NB4 (cell line): ENCODE data around the gene TEC.

ENCODE experiments used
- CTCF ChIP-seq: IDR thresholded peaks from one replicate; pipeline ENCODE4 v1.5.1; 2012; ENCODE audit warnings: low read depth, low read length
- MAX ChIP-seq: IDR thresholded peaks from 2 replicates; pipeline ENCODE4 v1.6.1; 2011; ENCODE audit warnings: low read depth, low read length
- MYC ChIP-seq: IDR thresholded peaks from 2 replicates; pipeline ENCODE4 v1.6.1; 2011; ENCODE audit warnings: low read depth, low read length
- POLR2A ChIP-seq: IDR thresholded peaks from 2 replicates; pipeline ENCODE4 v1.6.1; 2011; ENCODE audit warnings: mild to moderate bottlenecking; ENCODE audit not compliant: insufficient read length; ENCODE audit errors: extremely low read depth

DNA sequence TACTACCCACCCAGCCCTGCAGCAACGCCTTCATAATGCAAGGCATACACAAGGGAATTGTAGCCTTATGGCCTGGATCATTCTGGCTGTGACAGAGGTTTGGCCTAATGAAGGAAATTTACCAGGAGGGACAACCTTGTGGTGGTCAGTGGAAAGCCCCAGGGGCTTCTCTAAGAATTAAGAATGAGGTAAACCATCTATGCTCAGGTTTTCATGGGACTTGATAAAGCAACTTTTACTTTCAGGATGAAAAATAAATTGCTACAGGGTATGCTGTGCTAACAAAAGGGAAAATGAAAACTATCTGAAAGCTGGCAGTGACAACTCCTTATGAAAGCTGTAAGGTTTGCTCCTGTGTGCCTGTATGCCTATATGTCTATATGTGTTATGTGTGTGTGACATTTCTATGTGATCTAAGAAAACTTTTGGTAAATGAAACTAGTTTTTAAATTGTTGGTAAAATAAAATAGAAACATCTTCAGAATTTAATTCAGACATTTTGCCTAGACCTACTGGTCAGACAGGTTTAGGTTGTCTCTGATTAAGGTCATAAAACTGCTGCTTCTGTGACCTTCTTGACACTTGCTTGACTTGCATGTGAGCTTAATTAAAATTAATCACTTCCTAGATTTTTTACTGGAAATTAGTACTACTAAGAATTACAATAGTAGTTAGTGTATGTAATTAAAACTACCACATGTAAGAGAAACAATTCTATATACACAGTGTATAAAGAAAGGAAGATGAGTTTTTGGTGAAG, 115.7 kb downstream of the TEC start:
- TF ChIP-seq POLR2A, result no peak
- TF ChIP-seq CTCF, result no peak
- no peak for TF ChIP-seq MAX
- no peak for TF ChIP-seq MYC
